Motor neuron (in vitro differentiated cells): ENCODE results near the gene SRD5A2. TPM values are rescaled to one million over a fixed set of nuclear protein-coding genes. Genes with fewer than 3 reads are reported as not detected.
A peak's percentile ranks its signal among the peaks of the same experiment; 100 is the strongest.

Source experiments
- ATAC-seq, 8 experiments: fragments of 200-7000 bp; cut with Tn5 transposase; replicated peaks in 6 of 8; 2 replicates each; pipeline ENCODE4 v1.8.0; 2021; ENCODE audit warnings: mild to moderate bottlenecking in 8 of 8, moderate library complexity in 8 of 8
- H3K27ac ChIP-seq, 2 donors: fragments of 250-450 bp; sonication (Bioruptor Pico); 2 replicates each; pipeline ENCODE4 v1.9.0; 2021; ENCODE audit warnings: antibody characterized with exemption in 2 of 2, mild to moderate bottlenecking in 2 of 2, moderate library complexity in 1 of 2
- H3K4me1 ChIP-seq, 2 donors: fragments of 250-450 bp; sonication (Bioruptor Pico); replicated peaks in 1 of 2; 2 replicates each; pipeline ENCODE4 v1.6.1; 2021; ENCODE audit warnings: antibody characterized with exemption in 2 of 2, mild to moderate bottlenecking in 2 of 2, moderate library complexity in 1 of 2
- H3K4me3 ChIP-seq, 5 donors: fragments of 250-450 bp; sonication (Bioruptor Pico); 2 replicates each; pipeline ENCODE4 v1.9.0; 2021; ENCODE audit warnings: antibody characterized with exemption in 5 of 5, mild to moderate bottlenecking in 5 of 5, moderate library complexity in 4 of 5
- WGBS, 10 experiments: fragments of 450-650 bp; shearing (Covaris generic); methylation state at CpG; one replicate each; pipeline ENCODE4 v1.0.0; 2022; 5-methylcytosine and 5-hydroxymethylcytosine counted together
- in situ Hi-C, 9 experiments: fragments of 400-800 bp; cut with MboI; loops; one replicate each; pipeline ENCODE4 v1.15.0; 2021; ENCODE audit warnings: low sequenced_read_pairs in 9 of 9, low pct_unique_long_range_greater_than_20kb in 2 of 9; ENCODE audit not compliant: unreplicated experiment in 9 of 9
- total RNA-seq, 8 experiments: library from RNA; unstranded; fragments of 300-600 nt; gene quantifications; 2 replicates each; pipeline versions ENCODE4 v1.2.3 to v1.2.4, GENCODE V29; 2022

SRD5A2 gene
- total RNA-seq: under 1 TPM in 6 of 8 experiments, not detected in 2; 0.05 to 0.19 (median 0.09) TPM

GRCh38 chr2:31580321-31581117 is at the start of gene SRD5A2:
SRD5A2 (minus strand) TSS chr2:31580938; CDS start chr2:31580900, 38 bp downstream.
- Histone ChIP-seq H3K4me3 (no peak within 1 kb of the TSS), H3K27ac (no peak within 1 kb of the TSS), H3K4me1 (no peaks in the 10 kb centered on the region)
- ATAC-seq: no peak
- in situ Hi-C loops: no loop called here
- 0 to 7% (median 0%) methylated on average over 3 to 13 of the region's 76 CpGs; no CpG with 5 or more reads in 7 of the 10 experiments for WGBS, 10 experiments

- 0 to 89% (median 60%) methylated on average over 1 to 2 of the region's 3 CpGs; no CpG with 5 or more reads in 1 of the 10 experiments for WGBS, 10 experiments
- in situ Hi-C loops: no loop called here
- peak in 2 of 8 experiments; percentile 96 to 100 for ATAC-seq
These were observed 25.8 kb upstream of the SRD5A2 start for GRCh38 chr2:31606509-31606908.

GRCh38 chr2:31598694-31599093 is 18.0 kb upstream of the SRD5A2 start:
- no peak overlapping the region for H3K27ac ChIP-seq
- in situ Hi-C loops: no loop called here
- no peak overlapping the region for H3K4me3 ChIP-seq
- H3K4me1 ChIP-seq: no peaks in the 10 kb centered on the region
- ATAC-seq: no peak

More at GRCh38 chr2:31606509-31606908, 25.8 kb upstream of the SRD5A2 start:
- H3K4me1 ChIP-seq: no peaks in the 10 kb centered on the region
- no peak overlapping the region for H3K4me3 ChIP-seq
- H3K27ac ChIP-seq: no peak overlapping the region

DNA sequence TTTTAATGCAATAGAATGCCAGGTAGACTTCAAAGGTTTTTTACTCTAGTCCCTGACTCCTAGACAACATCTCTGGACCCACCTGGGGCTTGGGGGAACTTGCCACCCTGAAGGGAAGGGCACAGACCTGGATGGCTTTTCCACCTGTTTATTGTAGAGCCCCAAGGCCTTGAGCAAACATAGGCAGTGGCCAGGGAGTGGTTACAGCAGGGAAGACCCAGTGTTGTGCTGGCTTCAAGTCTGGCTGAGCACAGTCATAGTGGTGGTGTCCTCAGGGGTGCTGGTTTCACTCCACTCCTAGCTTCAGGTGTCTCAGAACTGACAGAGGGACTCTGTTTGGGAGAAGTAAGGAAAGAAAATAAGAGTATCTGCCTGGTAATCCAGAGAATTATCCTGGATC is 5.5 kb upstream of the SRD5A2 start:
- in situ Hi-C loops: no loop called here
- H3K27ac ChIP-seq: no peak overlapping the region
- H3K4me1 ChIP-seq: no peaks in the 10 kb centered on the region
- H3K4me3 ChIP-seq: no peak overlapping the region
- no peak for ATAC-seq

DNA sequence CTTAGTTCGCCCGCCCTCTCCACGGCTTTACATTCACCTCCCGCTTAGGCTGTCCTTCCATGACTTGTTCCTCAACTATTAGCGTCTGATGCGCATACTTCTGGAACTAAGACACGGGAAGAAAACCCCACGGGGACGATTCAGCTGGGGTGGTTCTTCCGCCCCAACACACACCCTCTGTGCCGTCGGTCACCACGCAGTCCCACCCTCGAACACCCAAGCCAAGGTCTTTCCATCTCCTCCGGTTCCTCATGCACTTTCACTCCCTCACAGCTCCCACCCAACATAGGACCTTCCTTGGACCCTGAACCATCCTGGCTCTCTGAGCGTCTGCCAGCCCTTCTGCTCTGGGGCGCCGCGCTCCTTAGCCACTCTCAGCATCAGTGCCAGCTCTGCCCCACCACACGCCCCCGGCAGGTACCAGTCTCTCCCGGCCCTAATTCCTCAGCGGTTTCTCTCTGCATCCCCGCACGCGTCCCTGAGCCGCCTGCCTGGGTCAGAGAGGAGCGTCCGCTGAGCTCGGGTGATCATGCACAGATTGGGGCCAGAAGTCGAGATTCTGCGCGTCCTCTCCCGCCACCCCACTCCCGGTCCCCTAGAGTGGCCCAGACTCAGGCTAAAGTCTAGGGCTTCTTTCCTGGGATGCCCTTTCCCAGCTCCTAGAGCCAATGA is 522 bp upstream of the SRD5A2 start:
- WGBS, 10 experiments: 0 to 100% (median 69%) methylated on average over 1 to 12 of the region's 35 CpGs; no CpG with 5 or more reads in 1 of the 10 experiments
- no peak overlapping the region for H3K4me3 ChIP-seq
- H3K4me1 ChIP-seq: no peaks in the 10 kb centered on the region
- H3K27ac ChIP-seq: no peak overlapping the region
- no peak for ATAC-seq
- in situ Hi-C loops: no loop called here

- Histone ChIP-seq H3K4me3 (no peak overlapping the region), H3K27ac (no peak overlapping the region), H3K4me1 (no peaks in the 10 kb centered on the region)
- no peak for ATAC-seq
- in situ Hi-C loops: no loop called here
- WGBS, 10 experiments: 0 to 33% (median 11%) methylated on average over 1 to 11 of the region's 13 CpGs; no CpG with 5 or more reads in 3 of the 10 experiments
These were observed 780 bp downstream of the SRD5A2 start for GRCh38 chr2:31579996-31580320.

DNA sequence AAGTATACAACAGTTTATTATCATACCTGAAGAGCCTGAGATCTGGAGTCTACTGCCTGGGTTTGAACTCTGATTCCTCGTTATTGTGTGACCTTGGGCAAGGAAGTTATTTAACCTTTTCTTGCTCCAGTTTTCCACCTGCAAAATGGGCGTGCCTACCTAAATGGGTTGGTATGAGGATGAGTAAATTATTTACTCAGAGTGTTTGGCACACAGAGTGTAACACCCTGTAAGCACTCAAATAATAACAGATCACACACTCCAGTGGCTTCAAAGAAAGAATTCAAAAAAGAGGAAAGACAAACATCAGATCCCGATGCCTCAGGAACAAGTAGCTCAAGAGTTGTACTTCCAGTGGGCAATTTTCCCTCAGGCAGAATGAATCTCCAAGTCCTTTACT is 2.4 kb downstream of the SRD5A2 start:
- Histone ChIP-seq H3K4me1 (no peaks in the 10 kb centered on the region), H3K27ac (no peak overlapping the region), H3K4me3 (no peak overlapping the region)
- ATAC-seq: no peak
- in situ Hi-C loops: no loop called here
- 0 to 79% (median 58%) methylated on average over 1 to 3 of the region's 3 CpGs for WGBS, 10 experiments

- 0 to 83% (median 45%) methylated on average over 1 of the region's 1 CpG; no CpG with 5 or more reads in 2 of the 10 experiments for WGBS, 10 experiments
- in situ Hi-C loops: no loop called here
These were observed 3.6 kb downstream of the SRD5A2 start for GRCh38 chr2:31577143-31577542.

DNA sequence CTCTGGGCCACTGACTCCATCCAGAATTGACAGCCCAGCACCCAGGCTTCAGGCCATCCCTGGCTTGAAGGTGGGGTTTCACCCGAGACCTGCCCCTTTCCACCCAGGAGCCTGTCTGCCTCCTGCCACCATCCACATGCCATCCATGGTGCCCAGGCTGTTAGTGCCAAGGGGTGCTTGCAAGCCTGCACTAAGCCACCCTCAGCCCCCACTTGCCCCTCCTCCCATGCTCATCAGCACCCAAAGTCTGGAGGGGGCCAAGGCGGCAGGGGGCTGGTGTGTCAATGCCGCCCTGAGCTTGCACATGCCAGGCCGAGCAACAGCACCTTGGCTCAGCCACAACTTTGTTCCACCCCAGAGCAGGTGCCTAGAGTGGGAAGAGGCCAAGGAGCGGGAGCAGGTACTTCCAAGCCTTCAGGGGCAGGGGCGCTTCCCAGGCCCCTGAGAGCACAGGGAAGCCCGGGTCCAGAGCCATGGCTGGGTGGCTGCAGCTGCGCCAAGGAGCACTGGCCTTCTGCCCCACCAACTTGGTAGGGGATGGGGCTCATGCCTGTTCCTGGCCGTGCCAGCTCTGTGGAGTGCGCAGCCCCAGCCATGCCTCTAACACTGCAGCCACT is 12.0 kb downstream of the SRD5A2 start:
- no peak for ATAC-seq
- Histone ChIP-seq H3K27ac (no peak overlapping the region), H3K4me3 (no peak overlapping the region), H3K4me1 (no peaks in the 10 kb centered on the region)
- WGBS, 10 experiments: 40 to 96% (median 73%) methylated on average over 1 to 7 of the region's 10 CpGs; no CpG with 5 or more reads in 4 of the 10 experiments
- in situ Hi-C loops: no loop called here

More at GRCh38 chr2:31577143-31577542, 3.6 kb downstream of the SRD5A2 start:
- ATAC-seq: no peak
- no peak overlapping the region for H3K27ac ChIP-seq
- H3K4me1 ChIP-seq: no peaks in the 10 kb centered on the region
- H3K4me3 ChIP-seq: no peak overlapping the region

- no peaks in the 10 kb centered on the region for H3K4me1 ChIP-seq
- WGBS, 10 experiments: 0 to 63% (median 31%) methylated on average over 1 to 2 of the region's 3 CpGs; no CpG with 5 or more reads in 6 of the 10 experiments
- no peak for ATAC-seq
- H3K4me3 ChIP-seq: no peak overlapping the region
- in situ Hi-C loops: no loop called here
- no peak overlapping the region for H3K27ac ChIP-seq
These were observed 13.1 kb downstream of the SRD5A2 start for GRCh38 chr2:31567679-31568078.

GRCh38 chr2:31563273-31563839 is 17.4 kb downstream of the SRD5A2 start:
- in situ Hi-C loops: no loop called here
- 10 to 63% (median 50%) methylated on average over 1 of the region's 1 CpG; no CpG with 5 or more reads in 3 of the 10 experiments for WGBS, 10 experiments
- ATAC-seq: no peak

GRCh38 chr2:31561823-31562222 is 18.9 kb downstream of the SRD5A2 start:
- Histone ChIP-seq H3K4me3 (no peak overlapping the region), H3K27ac (no peak overlapping the region), H3K4me1 (no peaks in the 10 kb centered on the region)
- no peak for ATAC-seq
- WGBS, 10 experiments: 0 to 40% (median 0%) methylated on average over 1 of the region's 1 CpG; no CpG with 5 or more reads in 6 of the 10 experiments
- in situ Hi-C loops: no loop called here

More at GRCh38 chr2:31563273-31563839, 17.4 kb downstream of the SRD5A2 start:
- no peaks in the 10 kb centered on the region for H3K4me1 ChIP-seq
- no peak overlapping the region for H3K27ac ChIP-seq
- no peak overlapping the region for H3K4me3 ChIP-seq
